Amniotic epithelial cell (primary cell): ENCODE results near the gene ADGRG7.

Source experiments
- DNase-seq: peaks from one replicate; pipeline ENCODE4 v3.0.0-alpha.2; 2010; ENCODE audit warnings: low read depth

The ADGRG7 gene

DNA sequence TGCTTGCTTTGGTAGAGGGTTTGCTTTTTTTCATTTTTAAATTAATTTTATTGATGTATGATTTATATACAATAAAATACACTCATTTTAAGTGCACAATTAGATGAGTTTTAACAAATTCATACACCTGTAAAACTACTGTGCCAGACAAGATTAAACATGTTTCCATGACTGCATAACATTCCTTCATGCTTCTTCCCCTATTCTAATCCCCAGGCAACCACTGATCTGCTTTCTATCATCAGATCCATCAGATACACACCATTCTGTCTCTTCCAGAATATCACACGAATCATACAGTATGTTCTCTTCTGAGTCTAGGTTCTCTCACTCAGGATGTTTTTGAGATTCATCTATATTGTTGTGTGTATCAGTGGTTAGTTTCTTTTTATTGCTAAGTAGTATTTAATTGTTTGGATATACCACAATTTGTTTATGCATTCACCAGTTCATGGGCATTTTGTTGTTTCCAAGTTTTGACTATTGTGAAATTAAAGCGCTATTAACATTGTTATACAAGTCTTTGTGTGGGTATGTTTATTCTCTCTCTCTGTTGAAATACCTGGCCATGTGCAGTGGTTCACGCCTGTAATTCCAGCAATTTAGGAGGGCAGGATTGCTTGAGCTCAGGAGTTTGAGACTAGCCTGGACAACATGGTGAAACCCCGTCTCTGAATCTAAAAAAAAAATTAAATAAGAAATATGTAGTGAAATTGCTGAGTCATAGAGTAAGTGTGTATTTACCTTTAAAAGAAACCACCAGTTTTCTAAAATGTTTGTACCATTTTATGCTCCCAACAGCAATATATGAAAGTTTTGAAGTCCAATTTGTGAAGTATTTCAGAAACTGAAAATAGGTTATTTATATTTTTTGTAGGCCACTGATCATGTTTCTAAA lies 92.9 kb downstream of the ADGRG7 start:
- peak; percentile 34 for DNase-seq

DNA sequence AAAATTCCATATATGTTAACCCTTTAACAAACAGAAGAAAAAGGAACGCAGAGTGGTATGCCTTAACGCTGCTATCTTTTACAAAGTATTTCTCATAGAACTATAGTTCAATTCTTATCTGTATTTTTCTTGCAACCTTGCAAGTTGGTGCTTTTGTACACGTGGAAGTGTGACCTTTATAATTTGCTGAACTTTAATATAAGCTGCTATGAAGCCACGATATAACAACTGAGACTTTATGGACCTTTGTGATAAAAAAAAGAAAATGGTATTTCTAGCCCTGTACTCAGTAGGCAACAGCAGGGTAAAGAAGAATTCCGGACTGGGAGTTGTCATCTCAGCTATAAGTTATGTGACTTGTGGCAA lies 93.6 kb downstream of the ADGRG7 start:
- DNase-seq = no peak

DNA sequence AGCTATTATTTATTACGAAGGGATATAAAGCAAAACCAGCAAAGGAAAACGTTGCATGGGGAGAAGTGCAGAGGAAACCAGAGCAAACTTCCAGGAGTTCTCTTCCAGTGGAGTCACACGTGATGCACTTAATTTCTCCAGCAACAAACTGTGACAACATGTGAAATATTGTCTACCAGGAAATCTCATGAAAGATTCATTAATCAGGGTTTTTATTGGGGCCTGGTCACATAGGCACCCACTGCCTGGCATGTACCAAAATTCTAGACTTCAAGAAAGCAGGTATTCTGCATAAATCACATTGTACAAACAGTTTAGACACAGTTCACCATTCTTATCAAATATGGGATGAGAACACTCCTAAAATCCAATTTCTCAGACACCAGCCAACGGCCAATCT lies 94.5 kb downstream of the ADGRG7 start:
- no peak for DNase-seq

DNA sequence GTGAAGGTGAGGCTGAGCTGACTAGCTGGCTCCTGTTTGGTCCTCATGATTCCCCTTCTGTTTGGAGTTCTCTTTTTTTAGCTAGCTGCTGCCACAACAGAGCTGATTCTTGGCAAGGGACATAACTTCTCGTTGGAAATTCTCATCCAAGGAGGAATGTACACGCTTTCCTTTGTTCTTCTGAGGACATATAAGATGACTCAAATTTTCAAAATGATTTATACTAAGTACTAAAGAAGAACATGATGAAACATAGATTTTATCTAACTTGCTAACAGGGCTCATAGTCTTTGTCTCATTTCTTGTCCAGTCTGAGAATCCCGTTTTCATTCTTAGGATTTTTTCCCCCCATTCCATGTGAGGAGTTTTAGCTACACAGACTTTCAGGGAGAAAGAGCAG lies 97.0 kb downstream of the ADGRG7 start:
- peak; percentile 78 for DNase-seq

DNA sequence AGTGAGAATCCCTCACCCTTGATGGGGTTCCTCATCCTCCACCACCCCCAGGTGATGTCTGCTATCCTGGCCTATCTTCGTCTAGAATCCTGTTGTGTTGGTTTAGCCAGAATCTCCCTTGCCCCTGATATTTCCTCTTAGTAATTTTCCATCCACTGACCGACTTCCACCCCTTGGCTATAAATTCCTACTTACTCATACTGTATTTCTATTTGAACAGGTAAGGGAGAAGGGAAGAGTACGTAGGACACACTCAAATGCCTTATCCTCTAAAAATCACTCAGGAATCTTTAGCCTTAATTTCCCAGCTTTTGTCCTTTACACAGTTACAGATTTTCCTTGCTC lies 99.2 kb downstream of the ADGRG7 start:
- no peak for DNase-seq

DNA sequence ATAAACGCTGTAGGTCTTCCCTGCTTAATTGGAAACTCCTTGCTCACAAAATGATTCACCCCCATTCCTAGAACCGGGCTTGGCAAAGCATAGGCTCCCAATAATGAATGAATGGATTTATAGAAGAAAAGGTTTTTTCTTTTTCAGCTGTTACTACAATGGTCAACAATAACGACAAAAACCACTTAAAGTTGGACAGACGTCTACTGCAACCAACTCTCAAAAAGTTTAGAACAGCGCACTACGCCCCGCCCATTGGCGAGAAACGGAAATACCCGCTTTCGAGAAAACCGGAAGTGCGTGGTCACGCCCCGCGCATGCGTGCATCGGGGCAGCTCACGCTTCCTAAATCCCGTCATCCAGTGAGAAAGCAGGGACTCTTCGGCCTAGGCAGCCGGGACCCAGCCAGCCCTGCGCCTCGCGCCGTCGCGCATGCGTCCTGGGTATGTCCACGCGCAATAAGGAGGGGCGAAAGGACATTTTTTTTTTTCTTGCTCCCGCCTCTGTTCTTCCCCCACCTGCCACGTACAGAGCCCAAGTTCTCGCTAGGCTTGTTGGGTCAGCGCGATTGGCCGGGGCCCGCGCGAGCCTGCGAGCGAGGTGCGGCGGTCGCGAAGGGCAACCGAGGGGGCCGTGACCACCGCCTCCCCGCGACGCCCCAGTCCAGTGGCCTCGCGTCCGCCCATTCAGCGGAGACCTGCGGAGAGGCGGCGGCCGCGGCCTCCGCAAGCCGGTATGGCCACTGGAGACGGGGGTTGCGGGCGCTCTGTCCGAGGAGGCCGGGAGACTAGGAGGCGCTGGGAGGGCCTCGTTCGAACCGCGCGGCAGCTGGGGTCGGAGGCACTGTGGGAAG lies 99.8 kb downstream of the ADGRG7 start, which contains the start of gene TFG:
TFG (plus strand) TSS at position 506 of the 853 bp plus-strand sequence. CDS start 4,192 bp downstream, outside the sequence.
- peak; percentile 98 for DNase-seq

DNA sequence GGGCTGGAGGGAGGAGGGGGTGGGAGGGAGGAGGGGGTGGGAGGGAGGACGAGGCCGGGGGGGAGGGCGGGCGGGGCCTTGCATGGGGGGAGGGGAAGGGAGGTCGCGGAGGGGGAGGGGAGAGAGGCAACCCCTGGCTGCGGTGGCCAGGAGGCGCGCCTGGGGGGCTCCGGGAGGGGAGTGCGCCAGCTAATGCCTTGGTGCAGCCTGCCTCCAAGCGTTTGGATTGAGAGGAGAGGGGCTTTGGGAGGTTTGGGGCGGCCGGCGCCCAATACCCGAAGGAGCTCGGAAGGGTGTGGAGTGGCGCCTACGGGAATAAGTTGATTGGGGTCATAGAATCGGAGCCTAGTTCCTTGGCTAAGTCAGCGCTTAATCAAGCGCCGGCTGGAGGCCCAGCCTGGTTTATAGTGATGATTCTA lies 100.5 kb downstream of the ADGRG7 start:
- DNase-seq = peak; percentile 42

DNA sequence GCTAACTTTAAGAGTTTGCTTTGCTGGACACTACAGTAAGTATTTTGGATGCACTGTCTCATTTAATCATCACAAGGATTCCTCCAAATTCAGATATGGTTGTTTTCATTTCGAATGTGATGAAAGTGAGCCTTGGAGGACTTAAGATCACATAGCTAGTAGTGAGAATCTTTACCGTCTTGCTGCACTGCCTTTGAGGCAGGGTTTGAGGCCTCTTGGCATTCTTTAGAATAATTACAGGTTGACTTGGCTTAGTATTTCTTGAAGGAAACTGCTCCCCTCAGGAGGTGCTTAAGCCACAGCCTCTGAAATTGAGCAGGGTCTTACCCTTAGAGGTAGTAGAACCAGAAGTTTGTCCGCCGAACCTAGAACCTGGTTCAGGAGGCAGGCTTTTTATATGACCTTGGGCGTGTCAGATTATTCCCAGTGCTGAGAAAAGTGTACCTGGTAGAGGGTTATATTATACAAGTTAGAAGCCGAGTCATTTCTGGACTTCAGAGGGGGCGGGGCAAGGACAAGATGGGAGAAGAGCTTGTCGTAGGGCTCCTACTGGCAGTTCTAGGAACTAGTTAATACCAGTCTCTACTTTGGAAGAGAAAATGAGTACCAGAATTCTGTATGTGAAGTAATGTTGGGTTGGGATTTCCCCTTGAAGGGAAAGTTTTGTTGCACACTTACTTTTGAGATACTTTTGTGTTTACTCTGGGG lies 101.0 kb downstream of the ADGRG7 start:
- peak; percentile 70 for DNase-seq

DNA sequence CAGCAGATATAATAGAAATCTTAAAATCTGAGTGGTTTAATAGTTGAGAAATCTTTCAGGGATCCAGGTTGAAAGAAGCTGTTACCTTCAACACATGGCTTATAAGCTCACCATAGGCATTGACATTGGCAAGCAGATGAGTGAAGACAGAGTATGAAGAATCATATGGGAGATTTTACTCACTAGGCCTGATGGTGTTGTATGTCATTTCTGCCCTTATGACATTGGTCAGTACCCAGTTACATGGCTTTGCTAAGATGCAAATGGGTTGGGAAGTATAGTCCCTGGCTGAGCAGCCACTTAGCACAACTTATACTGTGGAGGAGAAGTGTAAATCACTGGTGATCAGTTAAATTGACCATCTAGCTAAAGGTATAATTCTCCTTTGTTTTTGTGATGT lies 105.8 kb downstream of the ADGRG7 start:
- DNase-seq = no peak

DNA sequence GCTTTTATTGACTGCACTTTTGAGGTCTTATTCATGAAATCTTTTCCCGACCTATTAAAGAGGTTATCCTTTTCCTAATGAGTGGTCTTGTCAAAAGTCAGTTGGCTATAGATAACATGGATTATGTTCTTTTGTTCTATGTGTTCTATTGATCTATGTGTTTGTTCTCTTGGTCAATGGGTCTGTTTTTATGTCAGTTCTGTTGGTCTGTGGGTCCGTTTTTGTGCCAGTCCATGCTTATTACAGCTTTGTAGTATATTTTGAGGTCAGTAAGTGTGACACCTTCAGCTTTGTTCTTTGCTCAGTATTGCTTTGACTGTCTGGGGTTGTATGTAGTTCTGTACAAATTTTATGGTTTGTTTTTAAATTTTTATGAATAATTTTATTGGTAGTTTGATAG lies 107.7 kb downstream of the ADGRG7 start:
- DNase-seq = no peak

DNA sequence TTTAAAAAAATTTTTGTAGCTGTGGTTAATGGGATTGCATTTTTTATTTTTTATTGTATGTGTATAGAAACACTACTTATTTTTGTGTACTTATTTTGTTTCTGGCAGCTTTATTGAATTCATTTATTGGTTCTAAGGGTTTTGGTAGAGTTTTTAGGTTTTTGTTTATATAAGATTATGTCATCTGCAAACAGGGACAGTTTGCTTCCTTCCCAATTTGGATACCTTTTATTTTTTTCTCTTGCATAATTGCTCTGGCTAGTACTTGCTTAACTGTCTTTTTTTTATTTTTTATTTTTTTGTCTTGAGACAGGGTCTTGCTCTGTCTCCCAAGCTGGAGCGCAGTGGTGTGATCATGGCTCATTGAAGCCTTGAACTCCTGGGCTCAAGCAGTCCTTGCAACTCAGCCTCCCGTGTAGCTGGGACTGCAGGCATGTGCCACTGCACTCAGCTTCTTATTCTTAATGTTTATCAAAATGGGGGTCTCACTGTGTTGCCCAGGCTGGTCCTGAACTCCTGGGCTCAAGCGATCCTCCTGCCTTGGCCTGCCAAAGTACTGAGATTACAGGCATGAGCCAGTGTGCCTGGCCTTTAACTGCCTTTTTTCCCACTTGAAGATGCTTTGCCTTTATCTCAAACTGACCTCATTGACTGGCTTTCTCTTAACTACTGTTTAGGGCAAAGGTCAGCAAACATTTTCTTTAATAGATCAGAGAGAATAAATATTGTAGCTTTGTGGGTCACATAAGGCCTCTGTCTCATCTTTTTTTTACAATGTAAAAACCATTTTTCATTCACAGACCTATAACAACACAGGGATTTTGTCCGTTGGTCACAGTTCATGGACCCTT lies 108.5 kb downstream of the ADGRG7 start:
- no peak for DNase-seq

DNA sequence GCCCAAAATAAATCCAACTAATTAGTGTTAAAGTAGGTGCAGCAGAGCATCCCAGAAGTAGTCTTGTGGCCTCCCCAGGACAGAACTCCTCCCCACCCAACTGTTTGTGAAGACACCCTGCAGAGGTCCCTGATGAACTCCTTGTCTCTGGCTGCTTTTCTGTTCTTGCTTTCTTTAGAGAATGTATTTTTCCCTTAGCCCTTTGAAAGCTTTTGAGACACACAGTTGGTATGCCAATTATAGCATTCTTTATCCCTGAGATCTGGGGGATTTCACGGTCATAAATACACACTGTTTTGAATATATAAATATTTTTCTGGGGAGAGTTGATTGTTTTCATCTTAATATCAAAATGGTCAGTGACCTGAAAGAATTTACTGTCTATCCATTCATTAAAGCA lies 109.7 kb downstream of the ADGRG7 start:
- DNase-seq = peak; percentile 17

DNA sequence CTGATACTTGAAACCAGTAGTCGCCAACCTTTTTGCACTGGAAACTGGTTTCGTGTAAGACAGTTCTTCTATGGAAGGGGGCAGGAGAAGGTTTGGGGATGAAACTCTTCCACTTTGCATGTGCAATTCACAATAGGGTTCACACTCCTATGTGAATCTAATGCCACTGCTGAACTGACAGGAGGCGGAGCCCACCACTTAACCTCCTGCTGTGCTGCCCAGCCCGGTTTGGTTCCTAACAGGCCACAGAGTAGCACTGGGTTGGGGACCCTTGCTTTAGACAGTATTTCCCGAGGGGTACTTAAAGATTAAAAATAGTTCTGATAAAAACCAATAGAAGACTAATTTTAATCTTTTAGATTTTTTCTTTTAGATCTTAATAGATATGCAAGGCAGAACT lies 111.0 kb downstream of the ADGRG7 start:
- no peak for DNase-seq

DNA sequence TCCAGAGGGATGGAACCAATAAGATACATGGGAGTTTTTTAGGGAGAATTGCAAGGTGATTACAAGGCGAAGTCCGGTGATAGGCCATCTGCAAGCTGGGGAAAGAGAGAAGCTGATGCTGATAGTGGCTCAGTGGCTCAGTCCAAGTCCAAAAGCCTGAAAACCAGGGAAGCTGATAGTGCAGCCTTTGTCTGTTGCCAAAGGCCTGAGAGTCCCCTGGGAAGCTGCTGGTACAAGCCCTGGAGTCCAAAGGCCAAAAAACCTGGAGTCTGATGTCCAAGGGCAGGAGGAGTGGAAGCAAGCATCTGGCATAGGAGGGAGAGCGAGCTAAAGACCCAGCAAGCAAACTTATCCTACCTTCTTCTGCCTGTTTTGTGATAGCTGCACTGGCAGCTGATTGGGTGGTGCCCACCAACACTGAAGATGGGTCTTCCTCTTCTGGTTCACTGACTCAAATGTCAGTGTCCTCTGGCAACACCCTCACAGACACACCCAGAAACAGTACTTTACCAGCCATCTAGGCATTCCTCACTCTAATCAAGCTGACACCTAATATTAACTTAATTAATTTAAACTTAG lies 116.6 kb downstream of the ADGRG7 start:
- no peak for DNase-seq

DNA sequence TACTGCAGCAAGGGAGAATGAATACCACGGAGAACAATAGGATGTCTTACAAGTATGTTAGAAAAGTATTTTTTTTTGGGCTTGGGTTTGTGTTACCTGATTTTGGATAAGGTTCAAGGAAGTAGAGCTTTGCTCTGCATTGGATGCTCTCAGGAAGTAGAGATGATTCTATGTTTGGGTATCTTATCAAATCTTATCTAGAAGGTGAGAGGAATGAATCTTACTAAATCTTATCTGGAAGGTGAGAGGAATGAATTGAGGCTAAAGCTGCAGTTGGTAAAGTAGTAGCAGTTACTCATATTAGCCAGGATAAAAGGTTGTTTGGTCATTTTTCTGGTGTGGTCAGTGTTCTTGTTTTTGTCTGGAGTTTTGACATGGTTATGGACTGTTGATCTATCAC lies 117.3 kb downstream of the ADGRG7 start:
- no peak for DNase-seq

DNA sequence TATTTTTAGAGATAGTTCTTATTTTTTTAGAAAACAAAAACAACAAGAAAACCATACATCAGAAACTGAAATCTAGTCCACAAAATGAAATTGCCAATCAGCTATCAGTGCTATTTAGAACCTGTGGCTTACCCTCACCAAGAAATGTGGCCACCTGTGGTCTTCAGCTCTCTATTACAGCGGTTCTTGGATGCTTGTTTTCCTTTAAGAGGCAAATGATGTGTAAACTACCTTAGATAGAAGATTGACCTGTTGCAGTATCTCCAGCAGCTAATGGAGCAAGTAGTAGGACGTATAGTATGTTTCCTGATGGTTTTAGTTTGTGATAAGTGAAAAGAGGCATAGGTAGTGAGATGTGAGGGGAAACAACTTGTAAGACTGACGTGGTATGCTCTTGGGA lies 121.1 kb downstream of the ADGRG7 start:
- DNase-seq = no peak

DNA sequence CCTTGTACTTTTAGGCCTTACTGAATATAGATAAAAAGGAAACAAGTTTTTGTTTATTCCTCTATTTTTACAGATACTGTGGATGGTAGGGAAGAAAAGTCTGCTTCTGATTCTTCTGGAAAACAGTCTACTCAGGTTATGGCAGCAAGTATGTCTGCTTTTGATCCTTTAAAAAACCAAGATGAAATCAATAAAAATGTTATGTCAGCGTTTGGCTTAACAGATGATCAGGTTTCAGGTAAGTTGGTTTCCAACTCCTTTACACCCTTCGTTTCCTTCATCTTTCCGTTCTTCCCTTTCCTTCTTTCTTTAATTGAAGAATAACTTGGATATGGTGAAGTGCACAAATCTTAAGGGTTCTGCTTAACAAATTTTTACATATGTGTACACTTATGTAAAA lies 123.0 kb downstream of the ADGRG7 start:
- no peak for DNase-seq

DNA sequence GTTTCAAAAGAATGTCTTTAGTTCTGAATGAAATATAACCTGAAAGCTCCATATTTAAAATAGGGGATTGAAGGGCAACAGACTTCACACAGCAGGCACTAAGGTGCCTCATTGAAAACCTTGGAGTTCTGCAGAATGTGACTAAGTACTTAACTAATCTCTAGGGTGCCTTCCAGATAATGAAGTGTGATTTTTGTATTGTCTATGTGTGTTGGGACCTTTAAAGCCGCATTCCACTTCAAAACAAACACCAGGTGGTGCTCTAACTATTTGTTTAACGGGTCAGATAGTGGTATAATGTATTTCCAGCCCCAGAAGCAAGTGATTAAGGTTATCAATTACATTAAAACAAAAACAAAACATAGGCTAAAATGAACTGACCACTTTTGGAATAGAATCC lies 127.9 kb downstream of the ADGRG7 start:
- no peak for DNase-seq

DNA sequence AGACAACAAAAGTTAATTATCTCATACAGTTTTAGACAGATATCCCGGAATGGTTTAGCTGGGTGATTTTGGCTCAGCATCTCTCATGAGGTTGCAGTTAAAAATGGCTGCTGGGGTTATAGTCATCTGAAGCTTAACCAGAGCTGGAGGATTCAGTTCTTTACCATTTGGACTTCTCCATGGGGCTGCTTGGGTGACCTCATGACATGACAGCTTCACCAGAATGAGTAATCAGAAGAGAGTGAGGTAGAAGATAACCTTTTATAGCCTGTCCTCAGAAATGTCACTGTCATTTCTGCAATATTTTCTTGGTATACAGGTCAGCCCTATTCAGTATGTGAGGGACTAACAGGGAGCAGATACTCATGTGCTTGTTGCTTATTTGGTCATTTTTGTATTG lies 130.8 kb downstream of the ADGRG7 start:
- no peak for DNase-seq

DNA sequence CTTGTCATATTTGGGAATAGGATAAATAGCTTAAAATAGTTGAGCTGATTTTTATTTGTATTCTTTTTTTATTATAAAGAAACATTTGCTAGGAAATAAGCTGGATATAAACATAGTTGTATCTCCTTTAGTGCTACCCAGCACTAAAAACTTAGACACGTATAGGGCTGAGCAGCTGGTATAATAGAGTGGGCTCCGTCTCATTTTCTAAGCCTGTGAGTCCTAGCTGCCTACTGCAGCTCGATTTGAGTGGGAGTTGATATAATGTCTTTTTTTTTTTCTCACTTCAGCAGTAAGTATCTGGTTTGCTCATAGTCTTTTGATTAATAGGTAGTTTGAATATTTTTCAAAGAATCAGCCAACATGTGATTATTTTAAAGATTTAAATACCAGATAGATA lies 134.1 kb downstream of the ADGRG7 start:
- DNase-seq = no peak

DNA sequence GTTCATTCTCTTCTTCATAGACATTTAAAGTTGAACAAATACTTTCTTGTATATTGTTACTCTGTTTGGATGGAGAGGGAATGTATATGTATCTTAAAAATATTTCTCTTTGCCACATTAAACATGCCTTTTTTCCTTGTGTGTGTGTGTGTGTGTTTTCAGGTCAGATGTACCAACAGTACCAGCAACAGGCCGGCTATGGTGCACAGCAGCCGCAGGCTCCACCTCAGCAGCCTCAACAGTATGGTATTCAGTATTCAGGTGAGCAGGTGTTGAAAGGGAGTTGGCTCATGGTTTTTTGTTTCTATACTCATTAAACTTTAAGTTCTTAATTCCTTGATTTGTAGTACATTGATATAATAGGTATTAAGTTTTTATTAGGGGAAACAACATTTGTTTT lies 135.3 kb downstream of the ADGRG7 start:
- DNase-seq = no peak
